Astrocyte (in vitro differentiated cells and primary cell): ENCODE results near the gene SLC18A2.

Experiments
- CTCF ChIP-seq: IDR thresholded peaks from 2 replicates; pipeline ENCODE4 v1.5.1; 2011; ENCODE audit warnings: low read depth, mild to moderate bottlenecking, inconsistent platforms, low read length, moderate library complexity; ENCODE audit not compliant: insufficient read depth
- EZH2 ChIP-seq: IDR thresholded peaks from 2 replicates; pipeline ENCODE4 v1.6.1; 2012; ENCODE audit warnings: mild to moderate bottlenecking, low read length, inconsistent platforms; ENCODE audit not compliant: insufficient read depth

- no peak for TF ChIP-seq CTCF
- no peak for TF ChIP-seq EZH2
These were observed 39.1 kb upstream of the SLC18A2 start for GRCh38 chr10:117201826-117202225.
